ENCODE data around the gene CENPA.
"Not testable (repeated sequence)": the region's sequence is repeated elsewhere in the genome, so short reads cannot be mapped to it uniquely, and the experiment has no call there.

Gene CENPA

DNA sequence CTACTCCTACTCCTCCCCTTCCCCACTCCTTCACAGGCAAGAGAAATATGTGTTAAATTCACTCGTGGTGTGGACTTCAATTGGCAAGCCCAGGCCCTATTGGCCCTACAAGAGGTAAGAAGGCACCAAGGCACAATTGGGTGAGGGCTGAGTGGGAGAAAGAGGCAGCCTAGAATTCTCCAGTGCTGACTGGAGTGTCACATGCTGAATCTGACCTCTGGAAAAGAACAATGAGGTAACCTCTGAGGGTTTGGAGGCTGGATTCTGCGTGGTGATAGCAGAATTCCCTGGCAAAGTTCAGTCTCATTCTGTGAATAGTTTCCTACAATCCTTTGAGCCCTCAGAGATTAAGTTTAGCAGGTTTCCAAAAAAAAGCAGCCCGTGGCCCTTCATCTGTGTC is 6.9 kb downstream of the CENPA start:
- DNase-seq (ENCODE audit: low read depth, low spot score): no peak

GRCh38 chr2:26793518-26793917 is 7.7 kb downstream of the CENPA start:
- no peak for DNase-seq (ENCODE audit: low read depth, low spot score)

DNA sequence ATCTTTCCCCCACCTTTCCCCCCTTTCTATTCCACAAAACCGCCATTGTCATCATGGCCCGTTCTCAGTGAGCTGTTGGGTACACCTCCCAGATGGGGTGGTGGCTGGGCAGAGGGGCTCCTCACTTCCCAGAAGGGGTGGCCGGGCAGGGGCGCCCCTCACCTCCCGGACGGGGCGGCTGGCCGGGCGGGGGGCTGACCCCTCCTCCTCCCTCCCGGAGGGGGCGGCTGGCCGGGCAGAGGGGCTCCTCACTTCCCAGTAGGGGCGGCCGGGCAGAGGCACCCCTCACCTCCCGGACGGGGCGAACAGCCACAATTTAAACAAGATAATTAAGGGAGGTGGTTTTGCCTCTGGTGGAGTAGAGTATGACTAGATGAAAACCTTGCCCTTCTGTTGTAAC is 9.3 kb downstream of the CENPA start:
- DNase-seq (ENCODE audit: low read depth, low spot score): not testable (repeated sequence)

- DNase-seq (ENCODE audit: low read depth, low spot score): no peak
Measured at GRCh38 chr2:26801328-26801727, 15.5 kb downstream of the CENPA start.

DNA sequence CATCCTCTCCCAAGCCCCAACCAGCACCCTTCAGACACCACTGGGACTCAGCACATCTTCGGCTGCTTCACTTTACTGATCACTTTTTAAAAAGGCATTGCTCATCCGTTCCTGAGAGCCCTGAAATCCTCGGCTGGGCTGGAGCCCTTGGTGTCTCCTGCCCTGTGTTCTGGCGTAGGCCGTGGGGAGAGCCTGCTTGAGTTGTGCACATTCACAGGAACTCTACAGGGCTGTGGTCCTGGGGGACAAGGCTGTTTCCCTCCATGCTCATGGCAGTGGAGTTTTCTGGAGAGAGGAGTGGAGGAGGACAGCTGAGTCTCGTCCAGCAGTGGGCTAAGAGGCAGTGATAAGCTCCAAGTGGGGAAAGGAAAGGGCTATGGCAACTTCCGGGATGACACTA is 15.9 kb downstream of the CENPA start:
- no peak for DNase-seq (ENCODE audit: low read depth, low spot score)

GRCh38 chr2:26805241-26805676 is 19.4 kb downstream of the CENPA start:
- DNase-seq (ENCODE audit: low read depth, low spot score): no peak

- DNase-seq (ENCODE audit: low read depth, low spot score): no peak
Measured at GRCh38 chr2:26807788-26808460, 22.1 kb downstream of the CENPA start.

- no peak for DNase-seq (ENCODE audit: low read depth, low spot score)
Measured at GRCh38 chr2:26809211-26809610, 23.4 kb downstream of the CENPA start.

- no peak for DNase-seq (ENCODE audit: low read depth, low spot score)
Measured at GRCh38 chr2:26809876-26810577, 24.2 kb downstream of the CENPA start.

DNA sequence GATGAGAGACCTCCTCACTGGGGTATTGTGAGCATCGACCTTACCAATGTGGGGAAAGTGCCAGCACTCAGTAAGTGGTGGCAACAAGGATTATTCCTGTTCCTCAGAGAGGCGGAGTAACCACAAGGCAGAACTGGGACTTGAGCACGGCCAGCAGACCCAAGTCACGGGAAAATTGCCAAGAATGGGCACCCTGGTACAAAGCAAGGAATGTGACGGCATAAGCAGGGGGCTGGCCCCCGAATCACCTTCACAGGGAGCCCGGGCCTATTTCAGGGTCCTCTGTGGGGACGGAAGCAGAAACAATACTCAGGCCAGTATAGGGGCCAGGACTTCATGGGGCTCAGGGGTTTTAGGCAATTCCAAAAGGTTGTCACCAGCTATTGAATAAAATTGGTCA is 25.4 kb downstream of the CENPA start:
- no peak for DNase-seq (ENCODE audit: low read depth, low spot score)

GRCh38 chr2:26811791-26812694 is 26.2 kb downstream of the CENPA start:
- DNase-seq (ENCODE audit: low read depth, low spot score): no peak

- DNase-seq (ENCODE audit: low read depth, low spot score): no peak
Measured at GRCh38 chr2:26812731-26813130, 26.9 kb downstream of the CENPA start.

DNA sequence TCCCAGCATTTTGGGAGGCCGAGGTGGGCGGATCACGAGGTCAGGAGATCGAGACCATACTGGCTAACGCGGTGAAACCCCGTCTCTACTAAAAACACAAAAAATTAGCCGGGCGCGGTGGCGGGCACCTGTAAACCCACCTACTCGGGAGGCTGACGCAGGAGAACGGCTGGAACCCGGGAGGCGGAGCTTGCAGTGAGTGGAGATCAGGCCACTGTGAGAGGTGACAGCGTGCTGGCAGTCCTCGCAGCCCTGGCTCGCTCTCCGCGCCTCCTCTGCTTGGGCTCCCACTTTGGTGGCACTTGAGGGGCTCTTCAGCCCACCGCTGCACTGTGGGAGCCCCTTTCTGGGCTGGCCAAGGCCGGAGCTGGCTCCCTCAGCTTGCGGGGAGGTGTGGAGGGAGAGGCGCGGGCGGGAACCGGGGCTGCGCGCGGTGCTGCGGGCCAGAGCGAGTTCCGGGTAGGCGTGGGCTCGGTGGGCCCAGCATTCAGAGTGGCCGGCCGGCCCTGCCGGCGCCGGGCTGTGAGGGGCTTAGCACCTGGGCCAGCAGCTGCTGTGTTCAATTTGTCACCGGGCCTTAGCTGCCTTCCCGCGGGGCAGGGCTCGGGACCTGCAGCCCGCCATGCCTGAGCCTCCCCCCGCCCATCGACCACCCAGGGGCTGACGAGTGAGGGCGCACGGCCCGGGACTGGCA is 28.4 kb downstream of the CENPA start:
- not testable (repeated sequence) for DNase-seq (ENCODE audit: low read depth, low spot score)

- no peak for DNase-seq (ENCODE audit: low read depth, low spot score)
Measured at GRCh38 chr2:26816893-26817292, 31.0 kb downstream of the CENPA start.

DNA sequence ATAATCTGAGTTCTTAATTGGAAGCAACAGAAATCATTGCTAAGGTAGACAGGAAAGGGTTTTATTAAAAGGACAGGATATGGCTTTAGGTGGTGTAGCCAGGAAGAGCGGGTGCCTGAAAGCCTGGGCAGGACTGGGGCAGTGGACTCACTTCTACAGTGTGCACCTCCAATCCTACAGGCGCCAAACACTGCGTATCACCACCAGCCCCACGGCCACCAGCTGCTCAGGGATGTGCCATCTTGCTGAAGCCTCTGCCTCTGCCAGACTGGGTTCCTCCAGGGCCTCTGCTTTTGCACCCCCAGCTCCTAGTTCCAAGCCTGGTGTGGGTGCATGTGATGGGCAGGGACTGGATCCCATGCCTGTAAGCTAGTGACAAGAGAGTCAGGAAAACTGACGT is 32.4 kb downstream of the CENPA start:
- no peak for DNase-seq (ENCODE audit: low read depth, low spot score)

GRCh38 chr2:26818972-26819371 is 33.1 kb downstream of the CENPA start:
- no peak for DNase-seq (ENCODE audit: low read depth, low spot score)

DNA sequence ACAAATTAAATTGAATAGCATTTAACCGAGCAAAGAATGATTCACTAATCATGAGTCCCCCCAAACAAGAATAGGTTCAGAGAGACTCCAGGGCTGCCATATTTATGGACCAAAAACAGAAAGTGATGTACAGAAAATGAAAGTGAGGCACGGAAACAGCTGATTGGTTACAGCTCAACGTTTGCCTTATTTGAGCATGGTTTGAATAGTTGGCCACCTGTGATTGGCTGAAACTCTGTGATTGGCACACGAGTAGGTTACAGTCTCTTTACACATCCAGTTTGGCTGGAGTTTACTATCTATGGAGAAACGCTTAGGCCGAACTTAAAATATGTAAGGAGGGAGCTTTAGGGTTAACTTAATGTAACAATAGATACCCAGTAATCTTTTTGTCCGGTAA is 35.1 kb downstream of the CENPA start:
- DNase-seq (ENCODE audit: low read depth, low spot score): no peak

GRCh38 chr2:26822877-26823276 is 37.0 kb downstream of the CENPA start:
- no peak for DNase-seq (ENCODE audit: low read depth, low spot score)

DNA sequence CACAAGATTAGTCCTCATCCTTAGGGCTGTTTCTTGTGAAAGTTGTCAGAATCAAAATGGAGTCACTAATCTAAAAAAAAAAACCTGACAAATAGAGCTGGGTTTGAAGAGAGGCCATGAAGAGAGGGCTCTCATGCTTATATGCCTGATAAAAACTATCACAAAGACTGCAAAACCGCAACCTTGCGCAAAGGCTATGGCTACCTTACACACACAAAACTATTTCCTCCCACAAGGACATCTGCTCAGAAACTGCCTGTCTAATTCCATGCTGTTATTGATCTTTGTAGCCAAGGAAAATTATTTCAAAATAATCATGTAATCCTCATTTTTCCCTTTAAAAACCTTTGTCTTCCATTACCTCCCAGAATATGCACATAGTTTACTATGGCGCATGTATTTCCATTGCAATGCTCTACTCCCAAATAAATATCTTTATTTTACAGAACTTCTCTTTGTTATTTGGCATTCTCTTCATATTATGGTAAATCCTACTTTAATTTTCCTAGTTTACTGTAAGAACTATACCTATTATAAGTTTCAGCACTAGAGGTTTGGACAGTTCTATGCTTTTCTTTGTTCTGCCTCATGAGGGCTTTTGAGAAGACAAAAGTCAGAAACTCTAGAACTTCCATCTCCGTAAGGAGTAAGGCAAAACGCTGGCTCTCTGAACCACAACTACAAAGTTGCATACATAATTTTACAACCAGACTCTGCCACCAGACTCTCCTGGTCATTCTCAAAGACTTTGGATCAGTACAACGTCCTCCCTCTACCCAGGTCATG is 52.5 kb downstream of the CENPA start:
- no peak for DNase-seq (ENCODE audit: low read depth, low spot score)

- no peak for DNase-seq (ENCODE audit: low read depth, low spot score)
Measured at GRCh38 chr2:26840937-26841610, 55.2 kb downstream of the CENPA start.
